HEK293 (cell line): ENCODE results near the gene UST.

Experiments used
- HOXA7 ChIP-seq: sonication (generic); formaldehyde crosslinking; IDR thresholded peaks from 2 replicates; pipeline ENCODE4 v1.8.1; 2022; ENCODE audit warnings: missing genetic modification reagents, borderline replicate concordance
- KLF7 ChIP-seq: fragments of 450-650 bp; formaldehyde crosslinking; IDR thresholded peaks from 2 replicates; pipeline ENCODE4 v1.5.1; 2016; ENCODE audit warnings: missing biosample characterization, missing genetic modification characterization, borderline replicate concordance
- TRIM28 ChIP-seq: IDR thresholded peaks from 2 replicates; pipeline ENCODE4 v1.6.1; 2011; ENCODE audit warnings: low read length, control low read depth, borderline replicate concordance
- ZBTB8A ChIP-seq: fragments of 450-650 bp; formaldehyde crosslinking; IDR thresholded peaks from 2 replicates; pipeline ENCODE4 v1.5.1; 2016; ENCODE audit warnings: missing biosample characterization, missing genetic modification characterization
- ZFP3 ChIP-seq: fragments of 450-650 bp; formaldehyde crosslinking; IDR thresholded peaks from 2 replicates; pipeline ENCODE4 v1.5.1; 2016; ENCODE audit warnings: low read depth, missing biosample characterization, missing genetic modification characterization
- ZNF214 ChIP-seq: fragments of 450-650 bp; formaldehyde crosslinking; IDR thresholded peaks from 2 replicates; pipeline ENCODE4 v1.5.1; 2017; ENCODE audit warnings: missing biosample characterization, mild to moderate bottlenecking, missing genetic modification characterization, borderline replicate concordance
- ZNF239 ChIP-seq: fragments of 450-650 bp; formaldehyde crosslinking; IDR thresholded peaks from 2 replicates; pipeline ENCODE4 v1.5.1; 2016; ENCODE audit warnings: missing biosample characterization, missing genetic modification characterization
- ZNF248 ChIP-seq: fragments of 450-650 bp; formaldehyde crosslinking; IDR thresholded peaks from 2 replicates; pipeline ENCODE4 v1.5.1; 2017; ENCODE audit warnings: missing biosample characterization, missing genetic modification characterization
- ZNF76 ChIP-seq: fragments of 450-650 bp; formaldehyde crosslinking; IDR thresholded peaks from 2 replicates; pipeline ENCODE4; 2016; ENCODE audit warnings: low read depth, missing biosample characterization, missing genetic modification characterization, borderline replicate concordance
- ZNF830 ChIP-seq: fragments of 450-650 bp; IDR thresholded peaks from 2 replicates; pipeline ENCODE4 v1.5.0; 2018; ENCODE audit warnings: missing biosample characterization, missing genetic modification characterization, low read depth, mild to moderate bottlenecking, moderate library complexity
- TF ChIP-seq, protein P1 (sequence below): fragments of 450-650 bp; formaldehyde crosslinking; IDR thresholded peaks from 2 replicates; pipeline ENCODE4 v1.5.1; 2016; ENCODE audit warnings: missing biosample characterization, missing genetic modification characterization

DNA sequence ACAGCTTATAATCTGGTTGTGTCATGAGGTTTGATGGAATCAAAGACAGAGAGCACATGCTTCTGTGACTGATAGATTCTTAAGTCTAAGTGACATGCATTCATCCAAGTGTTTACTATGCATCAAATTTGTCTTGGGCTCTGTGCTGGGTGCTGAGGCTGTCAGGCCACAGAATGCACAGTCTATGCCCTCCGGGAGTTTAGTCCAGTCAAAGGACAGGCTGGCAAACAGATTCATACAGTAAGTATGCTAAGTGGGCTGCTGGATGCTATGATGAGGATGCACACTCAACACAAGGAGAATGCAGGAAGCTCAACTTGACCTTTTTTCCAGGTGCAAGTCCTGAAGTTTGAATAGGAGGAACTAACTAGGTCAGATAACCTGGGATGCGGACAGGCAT is 146.7 kb downstream of the UST start:
- TF ChIP-seq TRIM28 (no peak), ZNF76 (no peak), ZNF239 (no peak), HOXA7 (CRISPR knock-in tag) (no peak), ZBTB8A (no peak), KLF7 (tag by site-specific recombination) (no peak), ZNF830 (tag by site-specific recombination) (no peak), ZNF248 (no peak), ZFP3 (tag by site-specific recombination) (no peak), ZNF214 (tag by site-specific recombination) (no peak)
- TF ChIP-seq, protein P1, sequence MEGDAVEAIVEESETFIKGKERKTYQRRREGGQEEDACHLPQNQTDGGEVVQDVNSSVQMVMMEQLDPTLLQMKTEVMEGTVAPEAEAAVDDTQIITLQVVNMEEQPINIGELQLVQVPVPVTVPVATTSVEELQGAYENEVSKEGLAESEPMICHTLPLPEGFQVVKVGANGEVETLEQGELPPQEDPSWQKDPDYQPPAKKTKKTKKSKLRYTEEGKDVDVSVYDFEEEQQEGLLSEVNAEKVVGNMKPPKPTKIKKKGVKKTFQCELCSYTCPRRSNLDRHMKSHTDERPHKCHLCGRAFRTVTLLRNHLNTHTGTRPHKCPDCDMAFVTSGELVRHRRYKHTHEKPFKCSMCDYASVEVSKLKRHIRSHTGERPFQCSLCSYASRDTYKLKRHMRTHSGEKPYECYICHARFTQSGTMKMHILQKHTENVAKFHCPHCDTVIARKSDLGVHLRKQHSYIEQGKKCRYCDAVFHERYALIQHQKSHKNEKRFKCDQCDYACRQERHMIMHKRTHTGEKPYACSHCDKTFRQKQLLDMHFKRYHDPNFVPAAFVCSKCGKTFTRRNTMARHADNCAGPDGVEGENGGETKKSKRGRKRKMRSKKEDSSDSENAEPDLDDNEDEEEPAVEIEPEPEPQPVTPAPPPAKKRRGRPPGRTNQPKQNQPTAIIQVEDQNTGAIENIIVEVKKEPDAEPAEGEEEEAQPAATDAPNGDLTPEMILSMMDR (tag by site-specific recombination), result no peak
